ENCODE data around the gene MAPK8. TPM values are rescaled to one million over a fixed set of nuclear protein-coding genes. Genes with fewer than 3 reads are reported as not detected.
A peak's percentile ranks its signal among the peaks of the same experiment; 100 is the strongest.

The MAPK8 gene
- total and polyA plus RNA-seq, 8 donors = 1.2 to 85.0 (median 22.3) TPM

DNA sequence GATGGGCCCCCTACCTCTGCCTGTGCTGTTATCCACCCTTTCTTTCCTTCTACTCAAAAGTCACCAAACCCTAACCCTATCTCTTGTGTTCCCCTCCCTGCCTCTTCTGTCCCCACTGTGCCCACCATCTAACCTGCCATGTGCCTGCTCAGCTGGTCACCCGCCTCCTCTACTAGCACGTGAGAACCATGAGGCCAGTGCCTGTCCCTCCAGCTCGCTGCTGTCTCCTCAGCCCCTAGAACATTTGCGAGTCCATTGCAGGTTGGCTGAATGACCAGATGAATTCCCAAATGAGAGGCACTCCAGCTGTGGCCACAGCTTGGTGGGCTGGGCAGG is 169.4 kb downstream of the MAPK8 start:
- no peak overlapping the region for H3K4me3 ChIP-seq
- H3K27ac ChIP-seq = no peak overlapping the region
- intact Hi-C loops (cut with DNase I; ENCODE audit: low total_unique reads) = no loop called here
- 78 to 98% (median 82%) methylated on average over 4 of the region's 4 CpGs for WGBS, 5 donors
- peaks cover 0 to 11% (median 5%) of the 10 kb centered on the region in 3 donors for H3K27me3 ChIP-seq
- no peaks in the 10 kb centered on the region for H3K9me3 ChIP-seq
- DNase-seq = no peak
- TF ChIP-seq, protein P1, sequence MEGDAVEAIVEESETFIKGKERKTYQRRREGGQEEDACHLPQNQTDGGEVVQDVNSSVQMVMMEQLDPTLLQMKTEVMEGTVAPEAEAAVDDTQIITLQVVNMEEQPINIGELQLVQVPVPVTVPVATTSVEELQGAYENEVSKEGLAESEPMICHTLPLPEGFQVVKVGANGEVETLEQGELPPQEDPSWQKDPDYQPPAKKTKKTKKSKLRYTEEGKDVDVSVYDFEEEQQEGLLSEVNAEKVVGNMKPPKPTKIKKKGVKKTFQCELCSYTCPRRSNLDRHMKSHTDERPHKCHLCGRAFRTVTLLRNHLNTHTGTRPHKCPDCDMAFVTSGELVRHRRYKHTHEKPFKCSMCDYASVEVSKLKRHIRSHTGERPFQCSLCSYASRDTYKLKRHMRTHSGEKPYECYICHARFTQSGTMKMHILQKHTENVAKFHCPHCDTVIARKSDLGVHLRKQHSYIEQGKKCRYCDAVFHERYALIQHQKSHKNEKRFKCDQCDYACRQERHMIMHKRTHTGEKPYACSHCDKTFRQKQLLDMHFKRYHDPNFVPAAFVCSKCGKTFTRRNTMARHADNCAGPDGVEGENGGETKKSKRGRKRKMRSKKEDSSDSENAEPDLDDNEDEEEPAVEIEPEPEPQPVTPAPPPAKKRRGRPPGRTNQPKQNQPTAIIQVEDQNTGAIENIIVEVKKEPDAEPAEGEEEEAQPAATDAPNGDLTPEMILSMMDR (IDR thresholded peaks at IDR 0.05) = no peak
- no peak for TF ChIP-seq POLR2A (IDR thresholded peaks at IDR 0.05)
- TF ChIP-seq EP300 (IDR thresholded peaks at IDR 0.05) = no peak
- no peak for TF ChIP-seq POLR2AphosphoS5 (IDR thresholded peaks at IDR 0.05)
- H3K4me1 ChIP-seq = no peaks in the 10 kb centered on the region
- no peaks in the 10 kb centered on the region for H3K36me3 ChIP-seq

DNA sequence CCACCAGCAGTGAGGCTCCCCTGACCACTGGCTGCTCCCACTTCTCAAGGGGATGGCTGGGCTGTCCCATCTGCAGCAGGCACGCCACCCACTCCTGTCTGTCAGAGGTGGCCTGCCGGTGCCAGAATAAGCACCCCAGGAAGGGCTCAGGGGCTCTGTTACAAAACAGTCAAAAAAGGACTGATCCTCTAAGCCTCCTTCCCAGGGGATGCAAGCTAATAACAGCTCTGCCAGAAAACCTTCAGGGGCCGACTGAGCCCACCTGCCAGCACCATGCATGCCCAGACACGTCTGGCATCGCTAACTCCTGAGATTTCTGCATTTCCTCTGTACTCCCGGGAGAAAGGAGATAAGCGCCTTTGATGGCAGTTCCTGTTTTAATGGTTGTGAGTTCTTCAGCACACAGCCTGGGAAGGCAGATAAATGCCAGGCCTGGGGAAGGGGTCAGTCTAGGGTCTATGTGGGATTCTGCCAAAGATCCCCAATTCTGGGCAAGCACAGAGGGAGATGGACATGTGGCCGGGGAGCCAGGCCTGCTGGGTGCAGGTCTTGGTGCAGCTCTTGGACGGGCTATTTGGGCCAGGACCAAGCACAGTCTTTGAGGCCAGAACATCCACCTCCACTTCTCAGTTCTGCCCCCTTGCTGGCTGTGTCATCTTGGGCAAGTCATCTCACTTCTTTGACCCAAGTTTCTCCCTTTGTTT is 170.0 kb downstream of the MAPK8 start:
- H3K27me3 ChIP-seq = peaks cover 0 to 8% (median 5%) of the 10 kb centered on the region in 3 donors
- intact Hi-C loops (cut with DNase I; ENCODE audit: low total_unique reads) = no loop called here
- H3K4me1 ChIP-seq = no peaks in the 10 kb centered on the region
- no peak overlapping the region for H3K4me3 ChIP-seq
- no peak overlapping the region for H3K27ac ChIP-seq
- DNase-seq = peak in 1 of 2 donors; percentile 17
- TF ChIP-seq POLR2A (IDR thresholded peaks at IDR 0.05) (no peak), POLR2AphosphoS5 (IDR thresholded peaks at IDR 0.05) (no peak), EP300 (IDR thresholded peaks at IDR 0.05) (no peak)
- no peaks in the 10 kb centered on the region for H3K9me3 ChIP-seq
- 57 to 76% (median 61%) methylated on average over 9 of the region's 9 CpGs for WGBS, 5 donors
- no peaks in the 10 kb centered on the region for H3K36me3 ChIP-seq

DNA sequence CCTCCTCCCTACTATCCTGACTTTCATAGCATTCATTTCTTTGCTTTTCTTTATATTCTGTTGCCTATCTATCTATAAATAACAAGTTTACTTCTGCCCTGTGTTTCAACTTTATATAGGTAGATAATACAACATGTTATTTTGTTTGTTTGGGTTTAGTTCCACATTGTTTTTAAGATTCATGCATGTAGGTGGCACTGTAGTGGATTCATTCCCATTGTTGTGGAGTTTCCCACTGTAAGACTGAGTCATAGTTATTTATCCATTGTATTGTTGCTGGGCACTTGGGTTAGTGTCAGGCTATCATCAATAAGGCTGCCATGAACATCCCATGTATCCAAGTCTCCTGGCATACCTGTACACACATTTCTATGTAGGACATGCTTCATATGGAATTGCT is 170.7 kb downstream of the MAPK8 start:
- H3K27me3 ChIP-seq = peaks cover 0 to 8% (median 5%) of the 10 kb centered on the region in 3 donors
- no peak overlapping the region for H3K27ac ChIP-seq
- intact Hi-C loops (cut with DNase I; ENCODE audit: low total_unique reads) = no loop called here
- H3K4me1 ChIP-seq = no peaks in the 10 kb centered on the region
- TF ChIP-seq, protein P1 (IDR thresholded peaks at IDR 0.05) = no peak
- no peak for TF ChIP-seq POLR2AphosphoS5 (IDR thresholded peaks at IDR 0.05)
- no peak for TF ChIP-seq POLR2A (IDR thresholded peaks at IDR 0.05)
- no peak for TF ChIP-seq EP300 (IDR thresholded peaks at IDR 0.05)
- H3K9me3 ChIP-seq = no peaks in the 10 kb centered on the region
- no peak for DNase-seq
- no peaks in the 10 kb centered on the region for H3K36me3 ChIP-seq
- H3K4me3 ChIP-seq = no peak overlapping the region

DNA sequence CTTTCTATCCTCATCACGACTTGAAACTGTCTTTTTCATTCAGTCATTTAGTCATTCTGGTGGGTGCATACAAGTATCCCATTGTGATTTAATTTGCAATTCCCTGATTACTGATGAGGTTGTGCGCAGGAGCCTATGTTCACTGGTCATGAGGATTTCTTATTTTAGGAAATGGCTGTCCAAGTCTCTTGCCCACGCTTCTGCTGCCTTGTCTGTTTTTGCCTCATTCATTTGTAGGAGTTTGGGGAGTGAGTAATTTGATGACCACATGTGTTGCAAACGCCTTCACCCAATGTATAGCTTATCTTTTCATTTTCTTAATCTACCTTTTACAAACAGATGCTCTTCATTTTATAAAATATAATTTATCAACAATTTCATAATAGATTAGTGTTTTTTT is 171.1 kb downstream of the MAPK8 start:
- Histone ChIP-seq H3K9me3 (no peaks in the 10 kb centered on the region), H3K27ac (no peak overlapping the region), H3K4me1 (no peaks in the 10 kb centered on the region), H3K4me3 (no peak overlapping the region), H3K36me3 (no peaks in the 10 kb centered on the region), H3K27me3 (peaks cover 0 to 8% (median 5%) of the 10 kb centered on the region in 3 donors)
- no peak for TF ChIP-seq POLR2A (IDR thresholded peaks at IDR 0.05)
- TF ChIP-seq, protein P1 (IDR thresholded peaks at IDR 0.05) = no peak
- TF ChIP-seq EP300 (IDR thresholded peaks at IDR 0.05) = no peak
- no peak for TF ChIP-seq POLR2AphosphoS5 (IDR thresholded peaks at IDR 0.05)
- no peak for DNase-seq
- intact Hi-C loops (cut with DNase I; ENCODE audit: low total_unique reads) = no loop called here
- 75 to 82% (median 79%) methylated on average over 4 of the region's 4 CpGs for WGBS, 5 donors

DNA sequence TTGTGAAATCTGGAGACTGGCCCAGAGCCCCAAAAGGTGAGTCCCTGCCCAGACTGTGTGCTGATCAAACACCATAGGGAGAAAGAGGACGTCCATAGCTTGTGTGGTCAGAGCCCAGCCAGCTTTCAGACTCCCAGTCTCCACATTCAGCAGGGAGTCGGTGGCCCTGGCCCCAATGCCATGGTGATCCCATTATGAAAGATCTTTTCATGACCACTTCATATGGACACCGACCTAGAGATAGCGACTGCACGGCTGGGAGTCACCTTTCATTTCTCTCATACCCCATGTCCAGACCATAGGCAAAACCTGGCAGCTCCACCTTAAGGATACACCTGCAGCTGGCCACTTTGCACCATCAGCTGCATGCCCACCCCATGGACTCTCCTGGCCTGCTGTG is 172.0 kb downstream of the MAPK8 start:
- peak in 1 of 2 donors; percentile 14 for DNase-seq
- Histone ChIP-seq H3K4me3 (no peak overlapping the region), H3K27ac (no peak overlapping the region), H3K36me3 (no peaks in the 10 kb centered on the region), H3K9me3 (no peaks in the 10 kb centered on the region), H3K4me1 (no peaks in the 10 kb centered on the region), H3K27me3 (peaks cover 0 to 8% (median 5%) of the 10 kb centered on the region in 3 donors)
- WGBS, 5 donors = 77 to 89% (median 81%) methylated on average over 4 to 5 of the region's 5 CpGs
- intact Hi-C loops (cut with DNase I; ENCODE audit: low total_unique reads) = no loop called here
- no peak for TF ChIP-seq POLR2AphosphoS5 (IDR thresholded peaks at IDR 0.05)
- TF ChIP-seq, protein P1 (IDR thresholded peaks at IDR 0.05) = no peak
- TF ChIP-seq EP300 (IDR thresholded peaks at IDR 0.05) = no peak
- TF ChIP-seq POLR2A (IDR thresholded peaks at IDR 0.05) = no peak
